ENCODE results near the gene ADAM12.

- TF ChIP-seq CTCF (IDR thresholded peaks at IDR 0.05; ENCODE audit: low read length) (no peak), EZH2phosphoT487 (IDR thresholded peaks at IDR 0.05; ENCODE audit: low read length) (no peak), EZH2 (optimal IDR thresholded peaks at IDR 0.05; ENCODE audit: low read depth, low read length) (no peak)
Observed at GRCh38 chr10:126061526-126061925, 326.8 kb downstream of the ADAM12 start.
